Inflammatory macrophage treated with lipopolysaccharide for 4 hours (primary cell): ENCODE data around the gene CHRDL1.
"Not testable (repeated sequence)": the region's sequence is repeated elsewhere in the genome, so short reads cannot be mapped to it uniquely, and the experiment has no call there.

Source experiments
- DNase-seq: peaks from one replicate; pipeline ENCODE4 v3.0.0-alpha.2; 2020

CHRDL1 gene, protein sequence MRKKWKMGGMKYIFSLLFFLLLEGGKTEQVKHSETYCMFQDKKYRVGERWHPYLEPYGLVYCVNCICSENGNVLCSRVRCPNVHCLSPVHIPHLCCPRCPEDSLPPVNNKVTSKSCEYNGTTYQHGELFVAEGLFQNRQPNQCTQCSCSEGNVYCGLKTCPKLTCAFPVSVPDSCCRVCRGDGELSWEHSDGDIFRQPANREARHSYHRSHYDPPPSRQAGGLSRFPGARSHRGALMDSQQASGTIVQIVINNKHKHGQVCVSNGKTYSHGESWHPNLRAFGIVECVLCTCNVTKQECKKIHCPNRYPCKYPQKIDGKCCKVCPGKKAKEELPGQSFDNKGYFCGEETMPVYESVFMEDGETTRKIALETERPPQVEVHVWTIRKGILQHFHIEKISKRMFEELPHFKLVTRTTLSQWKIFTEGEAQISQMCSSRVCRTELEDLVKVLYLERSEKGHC

DNA sequence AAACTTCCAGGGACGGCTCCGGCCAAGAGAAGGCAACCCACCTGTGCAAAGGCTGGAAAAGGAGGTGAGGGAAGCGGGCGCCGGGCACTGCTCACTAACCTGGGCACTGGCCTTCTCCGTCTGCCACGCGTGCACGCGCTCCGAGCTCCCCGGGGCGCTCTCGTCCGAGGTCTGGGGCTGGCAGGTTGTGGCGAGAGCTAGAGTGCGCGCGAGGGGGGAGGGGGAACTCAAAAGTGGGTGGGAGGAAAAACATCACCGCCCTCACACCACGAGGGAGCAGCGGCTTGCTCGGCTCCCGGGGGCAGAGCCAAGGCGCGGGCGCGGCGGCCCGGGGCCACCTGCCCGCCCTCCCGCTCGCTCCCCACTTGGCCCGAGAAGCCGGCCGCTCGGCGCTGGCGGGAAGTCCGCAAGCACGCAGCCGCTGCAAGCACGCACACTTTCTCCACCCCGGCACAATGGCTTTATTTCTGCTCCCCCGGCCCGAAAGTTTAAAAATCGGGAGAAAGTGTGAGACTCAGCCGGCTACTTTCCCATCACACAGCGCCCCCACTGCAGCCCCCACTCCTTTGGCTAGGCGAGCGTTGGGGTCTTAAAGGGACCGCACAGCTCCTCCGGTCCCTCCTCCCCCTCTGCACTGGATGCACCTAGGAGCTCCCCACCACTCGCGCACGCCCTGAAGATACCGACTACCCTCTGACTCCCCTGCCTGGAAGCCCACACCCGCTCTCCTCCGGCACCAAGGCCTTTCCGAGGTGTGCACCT lies at the start of gene CHRDL1:
Gene CHRDL1, minus strand, starts transcription at position 173 of the 762 bp plus-strand sequence. CDS start 3,636 bp downstream, outside the sequence.
- DNase-seq: no peak

DNA sequence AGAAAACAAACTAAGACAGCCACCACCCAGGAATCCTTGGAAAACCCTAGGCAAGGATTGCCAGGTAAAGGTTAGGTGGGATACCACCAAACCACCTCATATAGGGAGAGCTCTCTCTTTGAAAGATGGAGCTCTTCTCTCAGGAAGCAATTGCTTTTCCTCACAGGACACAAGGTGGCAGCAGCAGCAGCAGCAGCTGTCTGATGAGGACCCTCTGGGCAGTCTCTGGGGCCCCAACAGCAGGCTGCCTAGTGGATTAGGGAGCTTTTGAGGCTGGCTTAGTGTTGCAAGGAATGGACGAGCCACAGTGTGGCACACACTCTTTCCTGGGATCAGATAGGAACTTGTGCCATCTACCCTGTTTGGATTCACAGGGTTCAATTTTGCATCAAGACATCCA lies 41.4 kb upstream of the CHRDL1 start:
- no peak for DNase-seq

DNA sequence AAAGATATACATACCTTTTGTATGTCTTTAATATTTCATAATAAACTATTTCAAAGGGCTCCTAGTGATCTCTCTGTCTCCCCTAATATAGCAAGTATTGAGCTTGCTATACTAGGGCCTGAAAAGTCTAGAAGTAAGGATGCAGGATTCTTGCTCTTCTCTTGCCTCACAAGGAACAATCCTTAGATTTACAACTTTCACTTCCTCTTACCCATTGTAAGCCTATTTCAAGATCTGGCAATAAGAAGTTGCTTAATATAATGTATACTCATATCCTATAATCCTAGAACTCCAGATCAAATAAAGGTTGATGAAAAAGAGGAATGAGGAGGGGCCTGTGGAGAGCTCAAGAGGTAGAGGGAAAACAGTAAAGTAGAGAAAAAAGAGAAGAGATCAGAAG lies 40.8 kb upstream of the CHRDL1 start:
- peak; percentile 45 for DNase-seq

DNA sequence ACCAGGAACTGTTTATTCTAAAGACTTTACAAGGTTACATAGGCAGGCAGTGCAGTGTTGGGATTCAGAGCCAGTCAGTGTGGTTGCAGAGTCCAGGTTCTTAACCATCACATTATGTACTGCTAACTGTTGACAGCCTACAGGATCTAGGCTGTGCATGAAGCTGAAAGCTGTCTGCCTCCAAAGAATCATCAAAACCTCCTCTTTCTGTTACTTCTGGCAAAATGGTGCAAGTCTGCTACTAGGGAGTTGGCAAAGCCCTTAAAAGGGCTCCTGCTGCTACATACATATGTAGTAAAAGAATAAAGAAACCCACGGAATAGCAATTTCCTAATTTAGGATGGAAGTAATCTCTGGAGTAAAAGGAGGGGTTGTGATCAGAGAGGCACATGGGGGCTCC lies 40.4 kb upstream of the CHRDL1 start:
- DNase-seq: no peak

DNA sequence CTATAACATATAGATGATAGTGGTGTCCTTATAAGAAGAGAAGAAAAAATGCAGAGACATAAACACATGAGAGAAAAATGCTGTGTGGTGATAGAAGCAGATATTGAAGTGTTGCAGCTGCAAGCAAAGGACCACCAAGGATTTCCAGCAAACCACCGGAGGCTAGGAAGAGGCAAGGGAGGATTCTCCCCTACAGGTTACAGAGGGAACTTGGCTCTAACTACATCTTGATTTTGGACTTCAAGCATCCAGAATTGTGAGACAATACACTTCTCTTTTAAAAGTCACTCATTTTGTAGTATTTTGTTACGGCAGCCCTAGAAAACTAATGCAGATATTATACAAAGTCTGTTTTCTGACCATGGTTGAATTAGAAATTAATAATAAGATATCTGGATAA lies 30.4 kb upstream of the CHRDL1 start:
- DNase-seq: no peak

DNA sequence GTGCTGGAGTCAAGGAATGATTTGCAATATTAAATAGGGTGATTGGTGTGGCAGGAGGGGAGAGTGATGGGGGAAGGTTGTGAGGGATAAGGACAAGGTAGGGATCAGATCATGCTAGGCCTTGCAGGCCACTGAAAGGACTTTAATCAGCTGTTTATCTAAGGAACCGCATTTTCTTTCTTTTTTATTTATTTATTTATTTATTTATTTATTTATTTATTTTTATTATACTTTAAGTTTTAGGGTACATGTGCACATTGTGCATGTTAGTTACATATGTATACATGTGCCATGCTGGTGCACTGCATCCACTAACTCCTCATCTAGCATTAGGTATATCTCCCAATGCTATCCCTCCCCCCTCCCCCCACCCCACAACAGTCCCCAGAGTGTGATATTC lies 20.9 kb upstream of the CHRDL1 start:
- DNase-seq: not testable (repeated sequence)

DNA sequence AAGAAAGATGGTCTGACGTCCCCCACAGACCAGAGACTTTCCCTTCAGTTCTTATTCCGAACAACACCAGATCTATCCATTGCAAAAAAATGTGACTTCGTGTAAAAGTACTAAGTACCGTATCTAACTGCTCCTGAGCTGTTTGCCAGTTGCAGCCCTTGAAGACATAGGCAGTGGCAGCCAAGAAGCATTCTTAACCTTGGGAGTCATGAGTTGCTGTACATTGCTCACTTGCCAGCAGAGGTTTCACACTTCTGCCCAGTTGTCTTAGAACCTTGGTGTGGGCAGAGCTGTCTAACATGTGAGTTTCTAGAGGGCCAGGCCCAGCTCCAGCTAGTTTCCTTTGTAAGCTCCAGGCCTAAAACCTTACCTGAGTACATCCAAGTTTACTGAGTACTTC lies 10.5 kb upstream of the CHRDL1 start:
- DNase-seq: no peak

DNA sequence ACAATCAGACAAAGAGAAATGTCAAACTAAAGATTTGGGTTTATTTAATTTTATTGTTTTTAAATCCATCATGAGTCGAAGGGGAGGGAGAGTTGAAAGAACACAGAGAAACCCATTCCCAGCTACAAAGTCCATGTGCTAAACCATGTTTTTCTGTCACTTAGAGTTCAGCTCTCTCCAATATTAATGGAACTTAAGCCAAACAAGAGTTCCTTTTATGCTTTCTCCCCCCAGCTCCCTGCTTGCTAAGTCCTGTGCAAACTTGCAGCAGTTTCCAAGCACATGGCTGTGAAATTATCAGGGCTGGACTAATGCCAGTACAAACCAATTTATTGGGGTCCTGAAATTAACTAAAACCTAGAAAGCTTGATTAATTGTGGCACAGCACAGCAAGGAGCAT lies 9.7 kb upstream of the CHRDL1 start:
- no peak for DNase-seq

DNA sequence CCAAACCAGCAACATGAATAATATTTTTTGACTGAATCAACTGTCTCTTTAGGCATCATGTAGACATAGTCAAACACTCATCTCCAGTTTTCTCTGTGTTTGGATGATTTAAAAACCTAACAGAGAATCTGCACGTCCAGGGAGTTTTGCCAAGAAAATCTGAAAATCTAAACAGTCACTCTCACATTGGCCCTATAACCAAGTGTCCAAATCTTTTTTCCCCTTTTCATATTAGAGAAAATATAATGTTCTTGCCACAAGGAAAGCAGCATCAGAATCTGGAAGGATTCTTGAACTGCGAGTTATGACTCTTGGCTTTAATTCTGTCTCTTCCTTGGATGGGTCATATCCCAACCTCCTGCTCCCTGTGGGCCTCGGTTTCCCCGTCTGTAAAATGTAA lies 8.8 kb upstream of the CHRDL1 start:
- no peak for DNase-seq

DNA sequence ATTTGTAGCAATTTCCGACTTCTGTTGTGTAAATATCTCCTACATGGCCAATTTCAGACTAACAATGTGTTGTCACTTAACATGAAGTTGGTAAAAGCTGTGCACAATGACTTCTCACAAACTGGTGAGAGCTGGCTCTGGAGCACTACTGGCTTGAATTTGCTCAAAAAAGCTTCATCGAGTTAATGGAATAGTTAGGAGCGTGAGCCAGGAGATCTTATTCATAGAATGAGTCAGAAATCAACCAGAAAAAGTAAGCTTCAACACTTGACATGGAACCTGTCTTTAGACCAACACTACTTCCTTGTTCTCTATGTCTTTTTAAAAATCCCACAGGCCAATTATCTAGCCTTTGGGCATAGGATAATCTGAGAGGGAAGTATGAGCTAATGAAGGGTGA lies 7.9 kb upstream of the CHRDL1 start:
- no peak for DNase-seq

DNA sequence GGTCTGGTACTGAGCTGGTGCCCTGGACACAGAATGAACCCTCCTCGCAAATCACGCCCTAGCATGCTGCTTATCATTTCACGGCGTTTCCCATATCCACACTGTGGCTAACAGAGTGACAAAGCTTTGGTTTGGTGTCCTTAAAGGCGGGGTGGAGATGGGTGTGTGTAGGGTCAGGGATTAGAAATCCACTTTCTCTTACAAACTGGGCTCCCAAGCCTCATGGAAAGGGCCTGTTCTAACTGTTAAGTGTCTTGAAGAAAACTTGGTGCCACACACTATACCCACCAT lies 735 bp upstream of the CHRDL1 start:
- DNase-seq: no peak

DNA sequence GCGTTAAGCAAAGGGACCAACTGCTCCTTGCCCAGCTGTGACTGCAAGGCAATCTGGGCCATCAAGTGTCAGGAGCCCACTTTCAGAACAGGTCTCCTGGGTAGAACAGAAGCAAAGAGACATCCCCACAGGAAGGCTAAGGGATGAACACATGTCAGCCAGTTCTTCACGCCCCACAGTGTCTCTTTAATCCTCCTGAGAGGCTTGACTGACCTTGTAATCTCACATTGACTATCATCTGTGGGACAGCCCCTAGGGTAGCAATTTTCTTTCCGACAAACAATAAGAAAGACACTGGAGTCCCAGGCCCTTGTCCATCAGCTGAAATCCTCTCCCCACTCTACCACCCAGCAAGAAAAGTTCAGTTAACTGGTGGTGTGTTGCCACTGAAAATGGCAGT lies 1.0 kb downstream of the CHRDL1 start:
- DNase-seq: no peak

DNA sequence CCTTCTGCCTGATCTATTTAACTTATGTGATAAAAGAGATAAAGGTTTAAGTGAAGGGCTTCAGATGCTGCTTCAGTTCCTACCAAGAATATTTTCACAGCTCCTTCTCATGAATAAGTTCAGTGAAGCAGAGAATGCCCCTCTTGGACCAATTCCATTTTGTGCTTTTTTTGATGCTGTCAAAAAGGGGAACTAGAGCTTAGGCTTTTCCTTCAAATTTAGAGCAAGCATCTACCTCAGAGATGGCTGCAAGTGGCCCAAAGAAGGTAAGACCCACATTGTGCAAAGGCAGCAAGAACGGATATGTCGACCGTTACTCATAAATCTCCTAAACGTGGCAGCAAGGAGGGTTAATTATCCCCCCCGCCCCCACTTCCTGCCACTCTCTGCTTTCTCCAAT lies 4.5 kb downstream of the CHRDL1 start:
- no peak for DNase-seq

DNA sequence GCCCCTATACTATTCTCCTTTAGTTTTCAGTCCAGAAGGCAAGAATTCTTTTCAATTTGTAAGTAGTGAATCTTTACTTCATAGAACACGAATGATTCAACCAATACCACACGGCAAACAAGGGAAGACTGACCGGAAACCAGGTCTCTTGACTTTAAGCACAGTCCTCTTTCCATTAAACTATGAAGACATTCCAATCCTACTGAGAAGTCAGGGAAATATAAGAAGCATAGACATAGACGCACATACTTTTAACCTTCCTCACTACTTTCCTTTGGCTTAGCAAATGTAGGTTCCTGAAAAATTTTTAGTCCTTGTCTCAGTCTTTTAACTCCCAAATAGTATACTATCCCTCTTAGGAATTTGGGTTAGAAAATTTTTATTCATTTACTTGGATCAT lies 9.1 kb downstream of the CHRDL1 start:
- no peak for DNase-seq

DNA sequence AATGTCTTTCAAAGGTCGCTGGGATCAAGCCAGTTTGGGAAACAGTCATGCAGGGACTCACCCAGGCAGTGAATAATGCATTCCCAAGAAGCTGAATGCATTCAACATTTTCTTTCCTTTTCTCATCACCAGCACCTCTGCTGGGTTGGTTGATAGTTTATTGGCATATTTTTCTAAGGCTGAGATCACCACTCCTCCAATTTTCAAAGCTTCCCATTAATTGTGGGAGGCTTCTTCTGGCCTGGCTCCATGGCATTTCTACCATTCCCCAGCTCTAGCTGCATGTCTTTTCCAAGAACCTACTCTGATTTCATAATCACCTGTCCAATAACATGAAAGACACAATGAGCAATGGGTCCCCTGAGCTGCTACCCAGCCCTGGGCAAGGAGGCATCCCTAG lies 35.8 kb downstream of the CHRDL1 start:
- DNase-seq: no peak

DNA sequence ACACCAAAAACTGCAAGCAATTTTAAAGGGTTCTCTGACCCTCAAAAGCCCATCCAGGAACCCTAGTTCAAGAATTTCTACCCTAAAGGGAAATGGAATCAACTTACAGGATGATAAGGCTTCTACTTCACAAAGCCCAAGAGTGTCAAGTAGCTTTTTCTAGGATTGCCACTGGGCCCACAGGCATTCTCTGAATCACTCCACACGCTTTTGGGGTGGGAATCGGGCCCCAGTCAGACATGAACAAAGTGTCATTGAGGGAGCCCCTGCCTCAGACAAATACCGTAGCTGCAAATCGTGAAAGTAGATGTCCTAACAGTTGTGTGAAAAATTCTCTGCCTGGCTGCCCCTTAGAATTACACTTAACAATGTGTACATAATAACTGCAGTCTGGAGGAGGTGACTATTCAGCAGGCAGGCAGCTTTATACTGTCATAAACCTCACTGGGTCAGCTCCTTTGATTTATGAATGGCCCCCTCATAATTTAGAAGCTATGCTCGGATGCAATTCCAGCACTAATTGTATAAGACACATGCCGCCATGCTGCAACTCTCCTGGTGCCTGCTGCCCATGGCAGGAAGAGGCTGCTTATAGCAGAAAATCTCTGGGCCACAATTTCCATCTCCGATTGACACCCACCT lies 36.7 kb downstream of the CHRDL1 start:
- no peak for DNase-seq

DNA sequence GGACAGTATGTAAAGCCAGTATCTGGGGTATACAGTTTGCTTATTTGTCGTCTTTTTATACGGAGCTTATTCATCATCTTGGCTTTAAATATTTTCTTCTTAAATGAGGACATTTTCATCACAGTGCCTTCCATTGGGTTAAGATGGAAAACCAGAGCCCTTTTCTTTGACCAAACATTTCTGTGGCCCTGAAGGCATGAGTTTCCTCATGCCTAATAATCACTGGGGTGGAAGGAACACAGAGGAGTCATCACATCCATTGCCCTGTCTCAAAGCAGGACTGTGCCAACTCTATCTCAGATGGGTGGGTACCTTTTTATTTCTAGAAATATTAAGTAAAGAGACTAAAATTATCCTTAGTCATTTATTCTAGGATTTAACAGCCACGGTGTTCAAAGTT lies 40.0 kb downstream of the CHRDL1 start:
- no peak for DNase-seq

DNA sequence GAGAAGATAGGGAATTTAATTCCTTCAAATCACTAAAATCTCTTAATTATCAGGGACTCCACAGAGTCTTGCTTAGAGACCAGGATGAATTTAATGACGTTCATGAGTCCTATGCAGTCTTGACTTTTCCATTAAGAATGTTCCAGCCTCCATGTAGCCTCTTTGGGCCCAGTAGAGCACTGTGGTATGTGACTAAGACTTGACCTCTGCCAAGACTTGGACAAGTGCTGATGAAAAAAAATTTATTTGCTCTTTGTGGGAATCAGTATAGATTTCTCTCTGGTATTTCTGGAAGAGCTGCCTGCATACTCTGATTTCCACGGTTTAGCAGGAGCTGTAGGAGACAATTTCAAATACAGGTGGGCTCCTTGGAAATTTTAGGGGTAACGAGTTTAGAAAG lies 40.6 kb downstream of the CHRDL1 start:
- no peak for DNase-seq

DNA sequence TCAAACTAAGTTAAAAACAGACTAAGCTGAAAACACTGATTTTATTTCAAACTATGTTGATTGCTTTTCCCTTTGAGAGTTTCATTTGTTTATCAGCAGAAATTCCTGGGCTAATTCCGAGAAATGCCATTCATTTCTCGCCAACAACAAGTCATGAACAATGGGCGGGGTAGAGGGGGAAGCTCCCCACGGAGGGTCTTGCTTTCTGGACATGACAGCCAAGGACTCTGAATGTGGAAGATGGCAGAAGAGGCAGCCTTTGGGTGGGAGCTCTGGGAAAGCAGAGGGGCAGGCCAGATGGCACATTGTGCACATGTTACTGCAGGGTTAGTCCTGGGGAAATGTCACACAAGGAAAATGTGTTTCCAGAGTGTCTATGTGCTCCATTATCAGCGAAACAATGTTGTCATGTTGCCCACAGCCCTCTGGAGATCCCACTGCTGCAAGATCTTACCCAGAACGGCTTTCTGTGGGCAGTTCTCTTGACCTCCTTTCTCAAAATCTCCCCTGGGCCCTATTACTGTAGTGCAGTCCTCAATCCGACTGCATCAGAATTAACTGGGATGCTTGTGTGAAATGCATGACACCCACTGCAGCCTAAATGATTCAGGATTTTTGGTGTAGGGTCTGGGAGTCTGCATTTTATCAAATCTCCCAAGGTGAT lies 45.0 kb downstream of the CHRDL1 start:
- DNase-seq: no peak

DNA sequence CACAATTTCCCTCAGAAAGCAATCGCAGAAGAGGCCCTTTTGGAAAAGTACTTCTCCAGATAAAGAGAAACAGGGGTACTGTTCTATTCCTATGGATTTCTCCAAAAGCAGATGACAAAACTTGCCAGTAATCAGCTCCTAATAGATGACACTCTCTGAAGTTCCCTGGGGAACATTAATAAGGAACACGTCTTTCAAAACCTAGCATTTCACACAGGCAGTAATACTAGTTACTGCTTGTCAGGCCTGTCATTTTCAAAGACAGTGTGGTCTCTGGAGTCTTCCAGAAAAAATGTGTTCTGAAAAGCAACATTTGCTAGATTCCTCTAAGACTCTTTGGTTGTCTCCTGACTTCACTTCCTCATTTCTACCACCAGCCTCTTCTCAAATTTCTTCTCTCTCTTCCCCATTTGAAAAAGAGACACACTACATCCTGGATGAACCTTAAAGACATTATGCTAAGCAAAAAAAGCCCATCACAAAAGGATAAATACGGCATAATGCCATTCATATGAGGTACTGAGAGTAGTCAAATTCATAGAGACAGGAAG lies 47.3 kb downstream of the CHRDL1 start:
- peak; percentile 0 for DNase-seq

DNA sequence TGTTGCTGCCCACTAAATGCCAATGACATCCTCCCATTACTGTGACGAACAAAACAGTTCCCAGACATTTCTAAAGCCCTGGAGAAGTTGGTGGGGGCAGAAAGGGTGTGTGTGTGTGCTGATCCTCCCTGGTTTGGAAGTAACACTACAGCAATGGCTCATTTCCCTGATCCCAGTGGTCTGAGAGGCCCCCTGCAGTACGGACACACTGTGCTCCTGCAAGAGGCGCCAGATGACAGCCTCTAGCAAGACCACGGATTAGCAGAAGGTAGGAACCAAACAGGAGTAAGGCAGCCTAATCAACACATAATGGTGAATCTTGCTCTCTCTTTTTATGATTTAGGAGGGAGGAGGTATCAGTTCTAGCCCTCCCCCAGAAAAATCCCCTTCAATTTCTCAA lies 49.6 kb downstream of the CHRDL1 start:
- DNase-seq: no peak

DNA sequence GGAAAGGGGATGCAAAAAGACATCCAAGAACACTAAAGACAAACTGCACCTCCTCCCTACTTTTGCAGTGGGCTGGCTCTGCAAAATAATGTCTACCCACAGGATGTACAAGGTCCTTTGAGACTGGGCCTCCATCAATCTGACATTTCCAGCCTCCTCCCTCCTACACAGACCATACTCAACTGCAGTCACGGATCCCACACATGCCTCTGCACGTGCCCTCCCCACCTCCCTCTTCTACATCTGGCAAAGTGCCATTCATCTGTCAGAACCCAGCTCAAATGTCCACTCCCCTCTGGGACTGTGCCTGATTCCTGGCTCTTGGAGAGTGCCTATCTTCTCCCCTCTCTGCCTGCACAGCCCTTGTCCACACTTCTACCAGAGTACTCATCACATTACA lies 50.3 kb downstream of the CHRDL1 start:
- no peak for DNase-seq

DNA sequence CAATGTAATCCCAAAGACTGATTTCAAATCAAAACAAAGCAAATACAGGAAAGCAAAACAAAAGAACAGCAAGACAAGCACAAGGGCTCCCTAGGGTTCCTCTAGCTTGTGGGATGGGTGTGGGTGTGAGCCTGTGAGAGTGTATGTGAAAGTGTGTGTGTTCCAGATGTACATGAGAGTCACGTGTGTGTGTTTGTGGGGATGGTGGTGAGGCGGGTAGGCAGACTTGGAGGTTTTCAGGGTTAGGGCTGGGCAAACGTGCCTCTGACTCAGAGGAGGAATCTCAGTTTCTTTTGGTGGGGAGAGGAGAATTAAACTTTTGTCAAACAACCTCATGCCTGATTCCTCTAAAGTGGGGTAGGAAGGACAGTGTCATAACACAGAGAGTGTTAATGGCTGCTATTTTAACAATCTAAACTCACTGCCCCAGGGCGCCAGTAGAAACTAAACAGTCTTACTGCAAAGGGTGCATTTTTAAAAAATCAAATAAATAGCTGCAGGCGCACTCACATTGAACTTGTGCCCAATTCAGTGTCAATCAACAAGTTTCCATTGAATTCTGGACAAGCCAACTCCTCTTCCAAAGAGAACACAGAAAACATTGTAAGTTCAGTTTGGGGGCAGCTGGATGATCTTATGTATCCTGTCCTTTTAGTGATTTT lies 51.8 kb downstream of the CHRDL1 start:
- DNase-seq: no peak
